Breast epithelium (tissue), 3 donors: ENCODE measurements around the gene SETD2.

Experiments
- POLR2A ChIP-seq: fragments of 450-650 bp; IDR thresholded peaks from one replicate; pipeline ENCODE4 v1.6.1; 2016; ENCODE audit warnings: antibody characterized with exemption, mild to moderate bottlenecking, moderate library complexity
- TF ChIP-seq, protein P1 (sequence below), 3 donors: fragments of 450-650 bp; IDR thresholded peaks; one replicate each; pipeline ENCODE4 v1.5.1; 2016 to 2017; ENCODE audit warnings: antibody characterized with exemption in 3 of 3, mild to moderate bottlenecking in 3 of 3, moderate library complexity in 3 of 3

GRCh38 chr3:47121409-47121808 is 42.5 kb downstream of the SETD2 start:
- no peak for TF ChIP-seq POLR2A
- TF ChIP-seq, protein P1, sequence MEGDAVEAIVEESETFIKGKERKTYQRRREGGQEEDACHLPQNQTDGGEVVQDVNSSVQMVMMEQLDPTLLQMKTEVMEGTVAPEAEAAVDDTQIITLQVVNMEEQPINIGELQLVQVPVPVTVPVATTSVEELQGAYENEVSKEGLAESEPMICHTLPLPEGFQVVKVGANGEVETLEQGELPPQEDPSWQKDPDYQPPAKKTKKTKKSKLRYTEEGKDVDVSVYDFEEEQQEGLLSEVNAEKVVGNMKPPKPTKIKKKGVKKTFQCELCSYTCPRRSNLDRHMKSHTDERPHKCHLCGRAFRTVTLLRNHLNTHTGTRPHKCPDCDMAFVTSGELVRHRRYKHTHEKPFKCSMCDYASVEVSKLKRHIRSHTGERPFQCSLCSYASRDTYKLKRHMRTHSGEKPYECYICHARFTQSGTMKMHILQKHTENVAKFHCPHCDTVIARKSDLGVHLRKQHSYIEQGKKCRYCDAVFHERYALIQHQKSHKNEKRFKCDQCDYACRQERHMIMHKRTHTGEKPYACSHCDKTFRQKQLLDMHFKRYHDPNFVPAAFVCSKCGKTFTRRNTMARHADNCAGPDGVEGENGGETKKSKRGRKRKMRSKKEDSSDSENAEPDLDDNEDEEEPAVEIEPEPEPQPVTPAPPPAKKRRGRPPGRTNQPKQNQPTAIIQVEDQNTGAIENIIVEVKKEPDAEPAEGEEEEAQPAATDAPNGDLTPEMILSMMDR (IDR thresholded peaks at IDR 0.05) = no peak
